H1 (cell line): ENCODE results near the gene ST6GALNAC3. TPM values are rescaled to one million over a fixed set of nuclear protein-coding genes. Genes with fewer than 3 reads are reported as not detected.

Experiments
- CTCF ChIA-PET: fragments of 300-600 bp; sonication (Branson Sonifier 250); formaldehyde crosslinking; loops from one replicate; lab custom pipeline; 2021; ENCODE audit not compliant: partially characterized antibody; lab: Charles Lee
- POLR2A ChIA-PET: fragments of 300-600 bp; sonication (Branson Sonifier 250); formaldehyde crosslinking; loops from one replicate; lab custom pipeline; 2021; ENCODE audit warnings: inconsistent platforms; ENCODE audit not compliant: partially characterized antibody; lab: Charles Lee
- DNase-seq, 2 experiments: peaks; one replicate each; pipeline versions ENCODE4 v3.0.0 to v3.0.0-alpha.2; 2010 to 2022; ENCODE audit warnings: low spot score in 2 of 2, low read depth in 1 of 2, mixed read lengths in 1 of 2
- FAIRE-seq: peaks from 2 replicates; lab custom pipeline; 2011; peaks lifted over from hg19 to GRCh38; lab: Jason Lieb, UNC
- H2AFZ ChIP-seq: 2 replicates; pipeline ENCODE4 v1.8.1; 2012; ENCODE audit warnings: low read length, inconsistent platforms
- H2AK5ac ChIP-seq: 2 replicates; pipeline ENCODE4 v1.6.1; 2013; ENCODE audit warnings: low read depth, low read length
- H2BK120ac ChIP-seq: replicated peaks from 2 replicates; pipeline ENCODE3; 2013; ENCODE audit warnings: low read depth, low read length, inconsistent platforms
- H2BK12ac ChIP-seq: 2 replicates; pipeline ENCODE4 v1.6.1; 2013; ENCODE audit warnings: low read depth, low read length
- H2BK15ac ChIP-seq: 2 replicates; pipeline ENCODE4 v1.6.1; 2013; ENCODE audit warnings: low read length
- H2BK20ac ChIP-seq: 2 replicates; pipeline ENCODE4 v1.6.1; 2013; ENCODE audit warnings: low read length
- H2BK5ac ChIP-seq: 2 replicates; pipeline ENCODE4 v1.6.1; 2013; ENCODE audit warnings: low read depth, low read length
- H3K14ac ChIP-seq: 2 replicates; pipeline ENCODE4 v1.6.1; 2013; ENCODE audit warnings: inconsistent platforms; ENCODE audit not compliant: insufficient read length
- H3K18ac ChIP-seq: 2 replicates; pipeline ENCODE4 v1.6.1; 2013; ENCODE audit warnings: low read length; ENCODE audit errors: extremely low read depth
- H3K23ac ChIP-seq: 2 replicates; pipeline ENCODE4 v1.6.1; 2013; ENCODE audit warnings: inconsistent platforms; ENCODE audit not compliant: insufficient read length
- H3K23me2 ChIP-seq: 2 replicates; pipeline ENCODE4 v1.6.1; 2013; ENCODE audit warnings: low read depth, low read length
- H3K27ac ChIP-seq: 2 replicates; pipeline ENCODE4 v1.6.1; 2011; ENCODE audit warnings: low read depth, low read length, inconsistent platforms
- H3K27me3 ChIP-seq, 4 experiments: replicated peaks in 1 of 4; 1 replicate in 1 of 4; 2 replicates in 3 of 4; pipeline versions ENCODE4 v1.6.1 to v1.8.1; 2011 to 2013; ENCODE audit warnings: low read length in 3 of 4, mild to moderate bottlenecking in 3 of 4, inconsistent platforms in 2 of 4, mixed read lengths in 2 of 4, moderate library complexity in 1 of 4; ENCODE audit not compliant: control insufficient read depth in 3 of 4, insufficient read depth in 3 of 4; ENCODE audit errors: extremely low read depth in 1 of 4
- H3K36me3 ChIP-seq, 4 experiments: 2 replicates each; pipeline versions ENCODE4 v1.6.1 to v1.8.1; 2011 to 2013; ENCODE audit warnings: mild to moderate bottlenecking in 4 of 4, low read length in 3 of 4, moderate library complexity in 2 of 4, control low read depth in 1 of 4, inconsistent platforms in 1 of 4; ENCODE audit not compliant: insufficient read depth in 4 of 4, control insufficient read depth in 2 of 4
- H3K4ac ChIP-seq: replicated peaks from 2 replicates; pipeline ENCODE3; 2013; ENCODE audit warnings: low read length, low read depth, mixed read lengths, inconsistent platforms; ENCODE audit not compliant: insufficient read length
- H3K4me1 ChIP-seq, 4 experiments: replicated peaks in 1 of 4; 1 replicate in 1 of 4; 2 replicates in 3 of 4; pipeline versions ENCODE4 v1.6.1 to v1.8.1; 2011 to 2013; ENCODE audit warnings: low read length in 3 of 4, inconsistent platforms in 2 of 4, mixed read lengths in 1 of 4; ENCODE audit not compliant: insufficient read depth in 4 of 4, control insufficient read depth in 3 of 4
- H3K4me2 ChIP-seq, 2 experiments: 2 replicates each; pipeline versions ENCODE4 v1.6.1 to v1.8.1; 2011 to 2013; ENCODE audit warnings: low read depth in 2 of 2, low read length in 2 of 2, control low read depth in 1 of 2, inconsistent platforms in 1 of 2, mild to moderate bottlenecking in 1 of 2; ENCODE audit not compliant: insufficient read depth in 1 of 2
- H3K4me3 ChIP-seq, 4 experiments: fragments of 200-600, 300-600 bp in 1 of 4; sonication (generic), shearing (Covaris generic), sonication (Bioruptor Twin) in 1 of 4; 2 replicates each; pipeline versions ENCODE4 v1.5.1 to v1.8.1; 2011 to 2016; ENCODE audit warnings: low read length in 4 of 4, low read depth in 3 of 4, control low read depth in 2 of 4, inconsistent platforms in 2 of 4, mild to moderate bottlenecking in 2 of 4, mixed read lengths in 1 of 4, moderate library complexity in 1 of 4; ENCODE audit not compliant: insufficient read depth in 2 of 4; ENCODE audit errors: extremely low read depth in 1 of 4
- H3K56ac ChIP-seq: replicated peaks from 2 replicates; pipeline ENCODE3; 2013; ENCODE audit warnings: low read depth, mild to moderate bottlenecking, mixed read lengths, low read length, inconsistent platforms; ENCODE audit not compliant: insufficient read length
- H3K79me1 ChIP-seq: 2 replicates; pipeline ENCODE4 v1.6.1; 2013; ENCODE audit warnings: low read depth, low read length, control low read depth
- H3K79me2 ChIP-seq, 2 experiments: 2 replicates each; pipeline versions ENCODE4 v1.6.1 to v1.8.1; 2012 to 2013; ENCODE audit warnings: low read length in 2 of 2, mild to moderate bottlenecking in 2 of 2, inconsistent platforms in 1 of 2; ENCODE audit not compliant: insufficient read depth in 2 of 2, control insufficient read depth in 1 of 2
- H3K9ac ChIP-seq, 4 experiments: replicated peaks in 1 of 4; 1 replicate in 1 of 4; 2 replicates in 3 of 4; pipeline versions ENCODE4 v1.6.1 to v1.8.1; 2011 to 2013; ENCODE audit warnings: low read depth in 3 of 4, low read length in 3 of 4, control low read depth in 2 of 4, mild to moderate bottlenecking in 2 of 4, moderate library complexity in 2 of 4, inconsistent platforms in 1 of 4; ENCODE audit errors: extremely low read depth in 1 of 4
- H3K9me3 ChIP-seq, 2 experiments: 2 replicates each; pipeline versions ENCODE4 v1.6.1 to v1.8.1; 2012 to 2013; ENCODE audit warnings: mild to moderate bottlenecking in 2 of 2, moderate library complexity in 2 of 2, control low read depth in 1 of 2, inconsistent platforms in 1 of 2, low read depth in 1 of 2, low read length in 1 of 2, mixed read lengths in 1 of 2; ENCODE audit not compliant: insufficient read depth in 2 of 2
- H4K20me1 ChIP-seq, 2 experiments: replicated peaks in 1 of 2; 2 replicates each; pipeline versions ENCODE3 to v1.8.1; 2011 to 2013; ENCODE audit warnings: inconsistent platforms in 2 of 2, low read length in 2 of 2, mild to moderate bottlenecking in 1 of 2; ENCODE audit not compliant: insufficient read depth in 2 of 2, control insufficient read depth in 1 of 2
- H4K5ac ChIP-seq: 2 replicates; pipeline ENCODE4 v1.6.1; 2013; ENCODE audit warnings: low read length, low read depth, mixed read lengths, inconsistent platforms; ENCODE audit not compliant: insufficient read length
- H4K8ac ChIP-seq: 2 replicates; pipeline ENCODE4 v1.8.0; 2013; ENCODE audit warnings: mild to moderate bottlenecking, moderate library complexity, low read length, inconsistent platforms; ENCODE audit not compliant: insufficient read depth; ENCODE audit errors: extremely low read depth
- H4K91ac ChIP-seq: replicated peaks from 2 replicates; pipeline ENCODE3; 2013; ENCODE audit warnings: low read length, mixed read lengths, inconsistent platforms; ENCODE audit not compliant: insufficient read length
- BCL11A ChIP-seq, 2 experiments: IDR thresholded peaks; one replicate each; pipeline ENCODE4 v1.6.1; 2011; ENCODE audit warnings: low read depth in 2 of 2, low read length in 2 of 2, mild to moderate bottlenecking in 2 of 2
- CREB1 ChIP-seq: IDR thresholded peaks from 2 replicates; pipeline ENCODE4 v1.6.1; 2012; ENCODE audit warnings: inconsistent platforms
- KDM1A ChIP-seq: fragments of 200-600, 300-600 bp; sonication (generic); IDR thresholded peaks from 2 replicates; pipeline ENCODE4 v1.7.1; 2016; ENCODE audit warnings: mild to moderate bottlenecking, low read length, borderline replicate concordance
- KDM5A ChIP-seq: fragments of 200-600 bp; IDR thresholded peaks from 2 replicates; pipeline ENCODE4 v1.7.1; 2012; ENCODE audit warnings: mild to moderate bottlenecking, low read length, inconsistent platforms, mixed read lengths
- NRF1 ChIP-seq: IDR thresholded peaks from 2 replicates; pipeline ENCODE4 v1.6.1; 2011; ENCODE audit warnings: mild to moderate bottlenecking, low read depth, low read length, improper control_type of control experiment
- POU5F1 ChIP-seq: IDR thresholded peaks from 2 replicates; pipeline ENCODE4 v1.6.1; 2011; ENCODE audit warnings: low read depth, mild to moderate bottlenecking, low read length, moderate library complexity
- RBBP5 ChIP-seq: IDR thresholded peaks from 2 replicates; pipeline ENCODE4 v1.7.1; 2012; ENCODE audit warnings: low read depth, mild to moderate bottlenecking, inconsistent platforms, low read length, moderate library complexity, borderline replicate concordance
- RNF2 ChIP-seq: fragments of 200-900, 300-1000 bp; sonication (generic); IDR thresholded peaks from 2 replicates; pipeline ENCODE4 v1.7.1; 2016; ENCODE audit warnings: borderline replicate concordance, low read depth, mild to moderate bottlenecking, antibody characterized with exemption, low read length; ENCODE audit not compliant: poor library complexity, severe bottlenecking; ENCODE audit errors: missing control alignments
- RXRA ChIP-seq: IDR thresholded peaks from 2 replicates; pipeline ENCODE4 v1.6.1; 2011; ENCODE audit warnings: low read depth, mild to moderate bottlenecking, low read length, moderate library complexity; ENCODE audit not compliant: insufficient read depth
- SIRT6 ChIP-seq: IDR thresholded peaks from one replicate; pipeline ENCODE4 v1.7.1; 2012; ENCODE audit warnings: low read length, inconsistent platforms
- SRF ChIP-seq: IDR thresholded peaks from 2 replicates; pipeline ENCODE4 v1.6.1; 2011; ENCODE audit warnings: mild to moderate bottlenecking, low read depth, low read length, moderate library complexity
- WGBS, 2 experiments: shearing (Covaris generic) in 1 of 2; methylation state at CpG; one replicate each; pipeline versions ENCODE4 v1.1.6 to v1.1.7; 2013 to 2015; ENCODE audit warnings: low lambda C conversion rate in 2 of 2, mixed read lengths in 2 of 2, inconsistent platforms in 1 of 2, low coverage in 1 of 2, missing lambda C conversion rate in 1 of 2; ENCODE audit not compliant: insufficient replicate concordance in 2 of 2, insufficient coverage in 1 of 2, insufficient read length in 1 of 2; ENCODE audit errors: extremely low coverage in 1 of 2, missing lambda C conversion rate in 1 of 2; 5-methylcytosine and 5-hydroxymethylcytosine counted together
- polyA plus RNA-seq, 7 experiments: library from polyadenylated mRNA; depleted of rRNA in 3 of 7; stranded (reverse) in 5 of 7; unstranded in 2 of 7; fragments of >200 nt in 5 of 7; fragments of 200-250 nt in 2 of 7; gene quantifications; 1 replicate in 5 of 7; 2 replicates in 1 of 7; 4 replicates in 1 of 7; pipeline versions ENCODE4 v1.2.1 to v1.2.3, GENCODE V29; 2011 to 2013; ENCODE audit warnings: missing spikeins in 2 of 7, mixed read lengths in 2 of 7
- total RNA-seq: library from RNA; stranded (reverse); fragmentation: NEBNext Ultra II Directional; extraction: Animal tissue kit (Norgen Biotek cat#: 25700); gene quantifications from 2 replicates; pipeline ENCODE4 v1.2.1, GENCODE V29; 2021

The ST6GALNAC3 gene
- total and polyA plus RNA-seq, 2 of the 8 experiments (the other 6 are each of a cell fraction or from before 2014, with no cell fraction given): 4.9 to 19.0 TPM

DNA sequence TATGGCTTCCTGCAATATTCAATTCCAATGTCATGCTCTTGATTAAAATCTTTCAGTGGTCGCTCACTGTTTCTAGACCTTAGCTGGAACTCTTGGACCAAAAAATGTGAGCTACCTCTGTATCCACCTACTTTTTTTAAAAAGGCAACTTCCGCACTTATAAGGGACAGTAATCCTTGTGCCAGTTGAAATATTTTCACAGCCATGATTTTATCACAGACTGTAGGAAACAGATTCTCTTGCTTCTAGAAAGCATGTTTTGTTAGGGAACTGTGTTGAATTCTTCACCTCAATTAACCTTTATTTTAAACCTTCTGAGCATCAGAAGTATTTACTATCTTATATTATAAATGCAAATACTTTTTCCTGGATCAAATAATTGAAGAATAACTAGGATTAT lies 496.7 kb downstream of the ST6GALNAC3 start:
- Histone ChIP-seq H3K56ac (no peak overlapping the region), H3K4me2 (no peak overlapping the region), H2AFZ (no peak overlapping the region), H3K23me2 (no peaks in the 10 kb centered on the region; the same call in 1 of the 2 replicates), H3K4me3 (no peak overlapping the region), H3K79me2 (no peaks in the 10 kb centered on the region), H4K8ac (no peak overlapping the region), H4K5ac (no peak overlapping the region), H3K79me1 (no peaks in the 10 kb centered on the region), H3K14ac (no peak overlapping the region), H3K4ac (no peak overlapping the region), H2AK5ac (no peak overlapping the region), H3K9me3 (no peaks in the 10 kb centered on the region), H2BK12ac (no peak overlapping the region), H3K23ac (no peak overlapping the region), H2BK5ac (no peak overlapping the region), H3K36me3 (no peaks in the 10 kb centered on the region), H3K27ac (no peak overlapping the region), H3K4me1 (no peaks in the 10 kb centered on the region), H3K9ac (no peak overlapping the region), H4K20me1 (no peaks in the 10 kb centered on the region), H2BK20ac (no peak overlapping the region), H3K27me3 (no peaks in the 10 kb centered on the region), H4K91ac (no peak overlapping the region), H2BK15ac (no peak overlapping the region), H2BK120ac (no peak overlapping the region), H3K18ac (no peak overlapping the region)
- POLR2A ChIA-PET: no interaction called here
- 91% methylated on average over 2 of the region's 2 CpGs; no CpG with 5 or more reads in 1 of the 2 experiments for whole genome bisulfite sequencing, 2 experiments
- DNase-seq (no peak), FAIRE-seq (no peak)
- CTCF ChIA-PET: no interaction called here
- TF ChIP-seq POU5F1 (no peak), SRF (no peak), NRF1 (no peak), RXRA (no peak), KDM1A (no peak), RBBP5 (no peak), CREB1 (no peak), SIRT6 (no peak), RNF2 (no peak), KDM5A (no peak), BCL11A (IDR thresholded peaks at IDR 0.05; ENCODE audit: low read depth in 2 of 2, low read length in 2 of 2) (no peak)
